GM19468 (cell line): ENCODE measurements around the gene FXYD6.
"Not testable (repeated sequence)": the region's sequence is repeated elsewhere in the genome, so short reads cannot be mapped to it uniquely, and the experiment has no call there.

Experiments
- ATAC-seq: cut with Tn5 transposase; IDR thresholded peaks from one replicate; pipeline ENCODE4 v1.9.1; 2021; ENCODE audit warnings: mild to moderate bottlenecking, moderate library complexity, moderate number of reproducible peaks; ENCODE audit not compliant: unreplicated experiment; ENCODE audit errors: extremely low read depth

Gene FXYD6, protein sequence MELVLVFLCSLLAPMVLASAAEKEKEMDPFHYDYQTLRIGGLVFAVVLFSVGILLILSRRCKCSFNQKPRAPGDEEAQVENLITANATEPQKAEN

DNA sequence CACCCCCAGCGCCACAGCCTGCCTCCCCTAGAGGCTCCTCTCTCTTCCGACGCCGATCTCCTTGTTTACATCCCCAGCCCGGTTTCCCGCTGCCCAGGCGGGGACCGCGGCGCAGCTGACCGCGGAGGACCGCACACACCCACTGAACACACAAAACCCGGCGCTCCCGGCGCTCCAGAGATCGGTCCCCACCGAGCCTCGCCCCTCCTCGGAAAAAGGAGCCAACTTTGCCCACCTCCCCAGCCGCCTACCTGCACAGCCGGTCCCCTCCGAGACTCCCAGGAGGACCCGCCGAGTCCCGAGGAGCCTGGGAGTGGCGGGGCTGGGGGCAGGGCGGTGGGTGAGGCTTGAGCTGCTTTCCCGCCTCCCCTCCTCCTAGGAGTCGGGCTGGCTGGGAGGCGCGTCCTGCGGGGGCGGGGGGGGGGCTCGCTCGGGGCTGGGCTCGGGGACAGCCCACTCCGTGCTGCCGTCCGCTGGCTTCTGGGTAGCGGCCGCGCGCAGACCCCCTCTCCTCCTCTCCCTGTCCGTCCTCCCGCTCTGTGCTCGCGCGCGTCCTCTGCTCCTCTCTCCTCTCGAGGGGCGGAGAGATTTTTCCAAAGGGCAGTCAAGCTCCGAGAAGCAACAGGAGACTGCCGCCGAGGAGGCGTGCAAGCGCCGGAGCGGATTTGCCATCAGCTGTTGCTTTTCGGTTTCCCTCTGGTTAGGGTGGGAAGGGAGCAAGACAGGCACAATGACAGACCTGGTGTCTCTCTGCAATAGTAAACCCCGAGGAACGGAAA is at the start of gene FXYD6:
FXYD6 (minus strand) TSS at position 318 of the 779 bp plus-strand sequence. CDS start 33,882 bp downstream, outside the sequence.
- no peak for ATAC-seq

DNA sequence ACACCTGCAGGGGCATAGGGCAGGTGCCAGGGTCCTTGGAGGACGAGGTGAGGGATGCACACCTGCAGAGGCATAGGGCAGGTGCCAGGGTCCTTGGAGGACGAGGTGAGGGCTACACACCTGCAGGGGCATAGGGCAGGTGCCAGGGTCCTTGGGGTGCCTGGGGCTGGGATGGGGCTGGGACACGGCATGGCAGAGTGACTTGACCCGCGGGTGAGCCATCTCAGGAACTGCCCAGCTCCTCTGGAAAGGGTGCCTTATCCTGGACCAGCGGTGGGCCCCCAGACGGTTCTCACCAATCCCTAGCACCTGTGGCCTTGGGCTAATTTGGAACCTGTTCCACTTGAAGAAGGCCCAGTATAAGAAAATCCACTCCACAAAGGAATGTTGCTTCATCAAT is 49.7 kb upstream of the FXYD6 start:
- ATAC-seq: not testable (repeated sequence)

DNA sequence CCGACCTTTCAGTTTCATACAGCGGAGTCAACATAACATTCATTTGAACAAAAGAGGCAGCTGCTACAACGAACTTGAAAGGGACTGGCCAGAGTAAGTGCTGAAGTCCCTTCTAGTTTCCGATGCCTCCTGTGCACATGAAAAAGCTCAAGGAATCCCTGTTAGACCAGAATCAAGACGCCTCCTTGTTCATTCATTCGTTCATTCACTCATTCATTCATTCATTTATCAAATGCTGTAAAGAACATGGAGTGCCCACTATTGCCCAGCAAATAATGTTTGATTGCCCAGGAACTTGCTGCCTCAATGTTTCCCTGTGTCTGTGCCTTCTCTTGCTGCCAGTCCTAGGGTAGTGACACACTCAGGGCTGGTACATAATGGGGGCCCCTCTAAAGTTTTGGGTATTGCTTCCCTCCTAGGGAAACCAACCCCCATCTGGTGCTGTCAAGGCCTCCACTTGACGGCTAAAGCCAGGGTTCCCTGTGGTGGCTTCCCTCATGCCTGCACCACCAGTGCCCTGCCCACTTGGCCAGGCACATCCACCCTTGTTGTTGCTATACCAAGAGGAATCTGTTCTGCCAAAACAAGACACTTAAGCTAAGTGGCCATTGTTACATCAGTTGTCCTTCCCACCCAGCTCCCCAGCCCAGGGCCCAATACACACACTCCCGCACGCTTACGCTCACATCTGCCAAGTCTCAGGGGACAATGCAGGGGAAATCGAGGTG is 48.9 kb upstream of the FXYD6 start:
- no peak for ATAC-seq

DNA sequence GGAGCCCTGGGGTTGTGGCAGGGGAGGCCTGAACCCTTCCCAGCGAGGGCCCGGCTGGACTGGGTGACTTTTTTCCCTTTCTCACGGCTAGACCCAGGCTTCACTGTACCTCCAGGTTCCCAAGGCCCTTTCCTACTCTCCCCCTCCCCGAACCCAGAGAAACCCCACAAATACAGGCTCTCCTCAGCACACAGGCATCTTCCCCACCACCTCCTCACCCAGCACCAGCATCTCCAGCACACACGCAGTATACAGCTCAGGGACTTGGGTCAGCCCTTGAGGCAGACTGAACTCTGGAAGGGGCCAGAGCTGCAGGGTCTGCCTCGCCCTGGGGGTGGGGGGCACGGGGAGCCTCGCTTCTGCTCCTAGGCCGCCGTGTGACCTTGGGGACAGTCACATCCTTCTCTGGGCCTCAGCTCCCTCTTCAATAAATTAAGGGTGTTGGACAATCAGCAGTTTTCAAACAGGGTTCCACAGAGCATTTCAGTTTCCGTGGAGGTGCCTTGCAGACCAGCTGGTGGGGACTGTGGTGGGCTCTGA is 48.2 kb upstream of the FXYD6 start:
- ATAC-seq: no peak

DNA sequence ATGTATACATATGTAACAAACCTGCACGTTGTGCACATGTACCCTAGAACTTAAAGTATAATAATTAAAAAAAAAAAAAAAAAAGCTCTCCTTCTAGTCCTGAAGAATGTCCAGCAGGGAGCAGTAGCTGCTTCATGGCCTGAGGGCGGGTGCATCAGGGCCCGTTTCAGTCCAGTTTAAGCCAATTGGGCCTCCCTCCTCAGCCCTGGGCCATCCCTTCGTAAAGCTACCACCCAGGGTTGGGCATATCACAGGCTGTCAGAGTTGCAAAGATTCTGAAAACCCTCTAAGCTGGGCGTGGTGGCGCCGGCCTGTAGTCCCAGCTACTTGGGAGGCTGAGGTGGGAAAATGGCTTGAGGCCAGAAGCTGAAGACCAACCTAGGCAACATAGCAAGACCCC is 47.3 kb upstream of the FXYD6 start:
- ATAC-seq: no peak

DNA sequence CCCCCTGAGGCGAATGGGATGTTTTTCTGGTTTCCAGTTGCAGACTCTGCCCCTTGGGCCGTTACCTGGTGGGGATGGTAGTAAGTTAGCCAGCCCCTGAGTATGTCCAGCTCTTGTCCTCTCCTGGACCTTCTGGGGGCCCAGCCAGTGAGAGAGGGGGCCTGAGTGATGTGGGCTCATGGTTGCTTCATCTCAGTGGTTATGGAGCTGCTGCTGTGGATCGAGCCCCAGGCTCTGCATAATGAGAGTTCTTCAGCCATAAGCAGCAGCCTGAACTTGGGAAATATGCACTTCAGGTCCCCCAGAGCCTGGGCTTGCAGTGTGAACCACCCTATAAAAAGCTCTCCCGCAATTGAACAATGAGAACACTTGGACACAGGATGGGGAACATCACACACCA is 46.8 kb upstream of the FXYD6 start:
- ATAC-seq: no peak

DNA sequence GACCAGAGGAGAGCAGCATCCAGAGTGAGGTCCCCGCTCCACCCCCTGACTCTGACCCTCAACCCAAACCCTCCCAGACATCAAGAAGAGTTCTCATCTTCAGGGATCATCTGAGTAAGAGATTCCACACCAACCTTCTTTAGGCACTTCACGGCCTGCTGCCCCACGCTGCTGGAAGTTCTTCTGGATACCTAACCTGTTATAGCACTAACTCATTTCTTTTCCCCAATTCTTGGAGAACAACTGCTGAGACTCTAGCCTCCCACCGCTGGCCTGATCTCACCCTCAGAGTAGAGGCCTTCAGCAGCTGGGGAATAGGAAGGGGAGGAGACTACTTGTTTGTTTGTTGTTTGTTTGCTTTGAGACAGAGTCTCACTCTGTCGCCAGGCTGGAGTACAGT is 45.4 kb upstream of the FXYD6 start:
- no peak for ATAC-seq

DNA sequence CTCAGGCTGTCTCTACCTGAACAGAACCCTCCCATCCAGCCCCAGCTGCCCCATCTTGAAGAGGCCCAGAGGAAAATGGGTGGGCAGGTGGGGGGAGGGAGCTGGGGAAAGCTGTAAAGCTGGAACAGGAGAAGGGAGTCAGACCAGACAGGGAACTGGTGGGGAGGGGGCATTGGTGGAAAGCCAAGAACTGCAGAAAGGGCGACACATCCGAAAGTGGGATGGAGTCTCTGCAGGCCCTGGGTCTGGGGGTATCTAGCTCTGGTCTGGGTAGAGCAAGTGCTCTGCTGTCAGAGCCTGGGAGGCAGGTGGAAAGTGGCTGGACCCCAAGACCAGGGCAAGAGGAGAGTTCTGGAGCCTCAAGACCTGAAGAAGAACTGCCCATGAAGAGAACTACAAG is 45.0 kb upstream of the FXYD6 start:
- no peak for ATAC-seq

DNA sequence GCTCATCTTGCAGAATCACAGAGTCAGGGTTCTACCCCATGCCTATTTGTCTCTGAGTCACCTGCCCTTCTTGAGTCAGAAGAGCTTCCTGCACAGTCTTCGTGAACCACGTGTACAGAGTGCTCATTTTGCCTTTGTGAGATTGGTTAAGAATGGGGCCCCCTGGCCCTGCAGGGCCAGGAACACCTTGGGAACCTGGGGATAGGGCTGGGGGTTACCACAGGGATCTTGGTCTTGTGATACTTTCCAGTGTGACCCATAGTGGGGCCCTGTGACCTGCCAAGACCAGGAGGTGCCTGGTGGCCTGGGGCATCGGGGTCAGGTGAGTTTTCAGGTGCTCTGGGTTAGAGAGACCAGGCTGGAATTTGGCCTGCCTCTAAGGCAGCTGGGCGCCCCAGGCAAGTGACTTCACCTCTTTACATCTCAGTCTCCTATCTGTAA is 43.3 kb upstream of the FXYD6 start:
- no peak for ATAC-seq

DNA sequence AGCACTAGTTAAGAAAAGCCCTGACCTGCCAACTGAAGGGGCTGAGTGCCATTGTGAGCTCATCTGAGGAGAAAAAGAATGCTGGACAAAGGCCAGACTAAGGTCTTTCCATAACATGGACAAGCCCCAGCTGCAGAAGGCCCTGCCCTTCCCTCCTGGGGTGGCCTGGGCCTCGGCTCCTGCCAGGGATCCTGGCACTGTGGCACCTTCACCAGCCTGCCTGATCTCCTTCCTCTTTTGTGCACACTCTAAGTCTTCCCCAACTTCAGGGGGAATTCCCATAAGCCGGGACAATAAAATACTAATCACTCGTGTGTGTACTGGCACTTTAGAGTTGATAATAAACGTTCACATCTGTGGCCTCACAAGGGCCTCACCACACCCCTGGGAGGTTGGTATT is 42.9 kb upstream of the FXYD6 start:
- ATAC-seq: no peak

DNA sequence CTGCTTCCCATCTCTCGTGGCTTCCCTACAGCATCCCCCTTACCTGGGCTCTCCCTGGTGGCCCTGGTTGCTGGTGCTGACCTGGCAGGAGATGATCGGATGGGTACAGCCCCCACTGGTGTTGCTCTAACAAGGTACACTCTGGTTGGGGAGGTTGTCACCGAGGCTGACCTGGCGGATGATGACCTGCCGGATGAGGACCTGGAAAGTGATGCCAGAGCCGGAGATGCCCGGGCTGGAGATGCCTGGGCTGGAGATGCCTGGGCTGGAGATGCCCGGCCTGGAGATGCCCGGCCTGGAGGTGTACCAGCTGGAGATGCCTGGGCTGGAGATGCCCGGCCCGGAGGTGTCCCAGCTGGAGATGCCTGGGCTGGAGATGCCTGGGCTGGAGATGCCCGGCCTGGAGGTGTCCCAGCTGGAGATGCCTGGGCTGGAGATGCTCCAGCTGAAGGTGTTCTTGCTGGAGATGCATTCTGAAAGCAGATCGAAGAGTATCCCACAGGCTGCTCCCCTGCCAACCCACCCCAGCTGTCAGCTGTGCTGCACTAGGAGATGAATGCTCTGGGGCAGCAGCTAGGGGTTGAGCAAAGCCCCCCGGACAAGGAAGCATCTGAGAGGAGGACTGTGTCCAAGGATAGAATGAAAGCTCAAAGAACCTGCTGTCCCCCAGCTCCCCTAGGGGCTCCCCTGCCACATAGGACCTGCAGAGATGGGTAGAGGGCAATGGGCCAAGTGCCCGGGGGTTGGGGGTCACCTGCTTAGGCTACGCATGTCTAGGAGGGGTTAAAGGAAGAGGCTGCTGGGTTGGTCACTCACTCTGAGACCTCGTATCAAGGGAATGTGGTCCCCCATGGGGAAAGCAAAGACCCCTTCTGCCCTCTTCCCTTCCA is 42.2 kb upstream of the FXYD6 start:
- no peak for ATAC-seq

DNA sequence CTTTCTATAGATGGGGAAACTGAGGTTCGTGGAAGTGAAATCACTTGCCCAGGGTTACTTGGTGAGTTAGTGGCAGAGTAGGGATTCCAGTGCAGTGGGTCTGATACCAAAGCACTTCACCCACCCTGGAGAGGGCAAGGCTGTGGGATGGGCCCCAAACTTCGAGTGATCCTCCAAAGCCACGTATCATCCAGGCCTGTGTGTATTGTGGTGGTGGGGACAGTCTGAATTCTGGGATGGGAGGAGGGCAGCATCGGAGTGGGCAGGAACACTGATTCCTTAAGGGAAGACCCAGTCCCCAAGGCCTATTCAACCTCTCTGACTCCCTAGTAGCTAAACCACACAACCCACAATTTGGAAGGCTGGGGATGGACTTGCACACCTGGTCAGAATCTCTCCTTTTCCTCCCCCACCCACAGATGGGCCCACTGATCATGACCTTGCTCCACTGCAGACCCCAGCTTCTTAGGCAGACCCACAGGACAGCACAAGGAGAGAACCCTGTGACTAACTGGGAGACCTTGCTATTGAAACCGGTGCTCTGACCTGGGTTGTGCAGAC is 41.2 kb upstream of the FXYD6 start:
- no peak for ATAC-seq

DNA sequence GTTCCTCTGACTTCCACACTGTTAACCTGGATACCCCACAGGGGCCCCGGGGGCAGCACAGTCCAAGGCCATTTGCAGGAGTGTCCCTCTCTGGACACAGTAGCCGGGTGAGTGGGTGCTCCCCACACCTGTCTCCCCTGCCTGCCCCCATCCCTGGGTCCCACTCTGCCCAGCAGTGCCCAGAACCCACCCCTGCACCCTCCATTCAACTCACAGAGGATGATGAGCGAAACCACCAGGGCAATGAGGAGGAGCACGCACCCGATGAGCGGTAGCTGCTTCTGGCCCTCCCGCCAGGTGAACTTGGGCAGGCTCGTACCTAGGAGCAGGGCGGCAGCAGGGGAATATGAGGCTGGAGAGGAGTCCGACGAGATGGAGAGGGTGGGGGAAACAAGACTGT is 40.5 kb upstream of the FXYD6 start:
- ATAC-seq: no peak

DNA sequence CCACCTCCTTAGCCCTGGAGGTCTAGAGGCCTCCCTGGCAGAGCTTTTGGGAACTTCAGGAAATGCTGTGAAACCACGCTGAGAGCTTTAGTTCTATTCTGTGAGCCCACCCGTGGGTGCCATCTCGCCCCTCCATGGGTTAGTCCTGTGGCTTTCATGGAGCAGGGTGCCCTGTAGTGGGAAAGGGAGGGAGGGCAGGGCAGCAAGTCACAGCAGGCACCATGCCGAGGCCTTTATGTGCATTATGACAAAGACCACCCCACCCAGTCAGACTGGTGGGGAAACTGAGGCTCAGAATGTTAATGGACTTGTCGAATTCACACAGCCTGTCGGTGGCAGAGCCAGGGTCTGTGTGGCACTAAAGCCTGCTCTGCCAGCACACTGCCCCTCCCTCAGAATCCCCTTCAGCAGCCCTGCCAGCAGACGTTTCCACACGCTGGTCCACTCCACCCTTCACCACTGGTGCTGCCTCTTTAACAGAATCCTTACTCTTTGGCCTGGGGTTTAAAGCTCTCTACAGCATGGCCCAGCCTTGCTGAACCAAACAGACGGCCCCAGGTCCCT is 39.3 kb upstream of the FXYD6 start:
- ATAC-seq: no peak

DNA sequence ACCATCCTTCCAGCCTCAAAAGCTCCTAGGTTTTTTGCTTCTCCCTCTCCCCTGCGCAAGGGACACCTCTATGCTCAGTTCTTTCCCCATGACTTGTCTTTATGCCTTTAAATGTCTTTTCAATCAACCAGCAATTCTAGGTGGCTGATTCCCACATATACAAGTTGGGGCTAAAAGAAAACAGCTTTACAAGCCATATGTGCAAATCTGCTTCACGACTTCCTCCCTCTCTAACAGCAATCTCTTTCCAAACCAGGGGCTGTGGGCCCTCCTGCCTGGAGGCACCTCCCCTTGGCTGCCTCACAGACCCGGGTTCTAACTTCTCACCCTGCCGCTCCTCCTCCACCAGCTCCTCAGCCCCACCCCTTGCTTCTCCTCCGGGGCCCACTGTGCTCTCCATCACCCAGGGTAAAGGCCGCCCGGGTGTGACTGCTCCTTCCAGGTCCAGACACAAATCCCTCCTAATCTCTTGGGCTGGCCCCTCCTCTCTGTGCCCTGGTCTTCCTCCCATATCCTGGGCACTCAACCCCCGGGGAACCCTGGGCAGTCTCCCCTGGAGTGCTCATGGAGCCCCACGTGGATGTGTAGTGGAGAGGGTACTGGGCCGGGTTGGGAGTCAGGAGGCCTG is 38.6 kb upstream of the FXYD6 start:
- no peak for ATAC-seq

DNA sequence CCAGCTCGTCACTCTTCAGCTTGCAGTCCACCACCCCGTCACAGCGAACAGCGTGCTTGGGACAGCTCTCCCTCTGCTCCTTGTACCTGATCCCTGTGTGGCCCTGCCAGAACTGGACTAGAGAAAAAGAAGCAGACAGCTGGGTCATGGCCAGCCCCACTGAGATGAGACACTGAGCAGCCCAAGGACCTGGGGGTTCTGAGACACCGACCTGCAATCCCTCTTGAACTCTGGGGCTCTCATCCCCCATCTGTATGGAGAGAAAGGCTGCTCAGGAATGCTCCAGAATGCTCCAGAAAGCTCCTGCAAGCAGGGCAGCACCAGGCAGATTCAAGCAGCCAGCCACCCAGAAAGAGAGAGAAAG is 37.9 kb upstream of the FXYD6 start:
- no peak for ATAC-seq

DNA sequence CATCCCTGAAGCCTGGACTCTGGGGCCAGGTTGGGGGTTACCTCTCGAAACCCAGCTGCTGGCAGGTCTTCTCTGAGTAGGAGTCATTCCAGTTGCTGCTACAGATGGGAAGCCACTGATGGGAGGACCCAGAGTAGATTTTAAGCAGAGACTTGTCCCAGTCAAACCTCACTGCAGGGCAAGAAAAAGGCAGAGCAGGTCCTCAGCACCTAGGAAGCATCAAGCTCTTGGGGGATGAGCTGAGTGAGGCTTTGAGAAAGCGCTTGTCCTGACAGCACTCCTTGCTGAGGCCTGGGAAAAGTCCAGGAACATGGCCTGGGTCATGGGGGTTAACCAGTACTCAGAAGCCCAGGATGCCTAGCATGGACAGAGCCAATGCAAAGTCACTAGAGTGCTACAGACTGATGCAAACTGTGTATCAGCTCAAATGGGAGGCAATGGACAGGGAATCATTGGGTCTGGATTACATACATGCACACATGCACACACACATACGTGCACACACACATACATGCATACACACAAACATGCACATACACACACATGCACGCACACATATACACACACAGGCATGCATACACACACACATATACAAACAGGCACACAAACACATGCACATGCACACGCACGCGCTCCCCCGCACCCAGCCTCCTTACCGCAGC is 37.4 kb upstream of the FXYD6 start:
- no peak for ATAC-seq

DNA sequence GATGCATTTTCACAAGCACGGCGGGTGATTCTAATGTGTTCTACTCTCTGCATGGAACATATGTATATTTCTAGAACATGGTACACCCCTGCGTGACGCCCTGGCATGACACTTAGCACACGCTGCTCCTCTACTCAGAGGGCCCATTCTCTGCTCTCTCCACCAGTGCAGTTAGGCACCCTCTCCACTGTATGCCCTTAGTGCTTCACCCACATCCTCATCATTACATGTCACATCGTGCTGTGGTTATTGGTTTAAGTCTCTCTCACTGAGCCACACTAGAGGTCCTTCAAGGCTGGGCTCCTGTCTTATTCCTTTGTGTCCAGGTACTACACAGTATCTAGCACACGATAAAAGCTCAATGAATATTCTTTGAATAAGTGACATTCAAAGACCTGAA is 36.0 kb upstream of the FXYD6 start:
- ATAC-seq: no peak

DNA sequence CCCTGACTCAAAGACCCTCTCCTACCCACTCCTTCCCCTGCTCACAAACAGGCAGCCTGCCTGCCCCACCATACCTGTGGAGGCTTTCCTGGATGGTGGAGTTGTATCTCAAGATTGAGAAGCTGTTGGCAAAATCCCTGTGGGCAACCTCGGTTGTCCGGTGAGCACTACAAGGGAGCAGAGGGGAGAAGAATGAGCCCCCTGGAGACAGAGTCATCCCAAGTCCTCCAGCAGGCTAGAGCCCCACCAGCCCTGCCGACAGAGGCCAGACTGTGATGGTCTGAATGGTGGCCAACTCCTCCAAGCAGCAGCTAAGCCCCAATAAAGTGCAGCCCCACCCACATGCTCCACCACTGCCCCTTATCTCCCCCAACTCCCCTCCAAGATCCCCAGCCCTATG is 35.2 kb upstream of the FXYD6 start:
- no peak for ATAC-seq
